ENCODE results near the gene PHYKPL.

- TF ChIP-seq POLR2AphosphoS5 (IDR thresholded peaks at IDR 0.05; ENCODE audit: low read depth, low read length) (no peak), SIN3A (IDR thresholded peaks at IDR 0.05; ENCODE audit: borderline replicate concordance, insufficient read depth, low read length) (no peak), TAF1 (IDR thresholded peaks at IDR 0.05; ENCODE audit: borderline replicate concordance, insufficient read depth, low read length) (no peak), FOXP2 (optimal IDR thresholded peaks at IDR 0.05; ENCODE audit: borderline replicate concordance, extremely low read depth, extremely low read length, insufficient read depth) (no peak)
- TF ChIP-seq, protein P1, sequence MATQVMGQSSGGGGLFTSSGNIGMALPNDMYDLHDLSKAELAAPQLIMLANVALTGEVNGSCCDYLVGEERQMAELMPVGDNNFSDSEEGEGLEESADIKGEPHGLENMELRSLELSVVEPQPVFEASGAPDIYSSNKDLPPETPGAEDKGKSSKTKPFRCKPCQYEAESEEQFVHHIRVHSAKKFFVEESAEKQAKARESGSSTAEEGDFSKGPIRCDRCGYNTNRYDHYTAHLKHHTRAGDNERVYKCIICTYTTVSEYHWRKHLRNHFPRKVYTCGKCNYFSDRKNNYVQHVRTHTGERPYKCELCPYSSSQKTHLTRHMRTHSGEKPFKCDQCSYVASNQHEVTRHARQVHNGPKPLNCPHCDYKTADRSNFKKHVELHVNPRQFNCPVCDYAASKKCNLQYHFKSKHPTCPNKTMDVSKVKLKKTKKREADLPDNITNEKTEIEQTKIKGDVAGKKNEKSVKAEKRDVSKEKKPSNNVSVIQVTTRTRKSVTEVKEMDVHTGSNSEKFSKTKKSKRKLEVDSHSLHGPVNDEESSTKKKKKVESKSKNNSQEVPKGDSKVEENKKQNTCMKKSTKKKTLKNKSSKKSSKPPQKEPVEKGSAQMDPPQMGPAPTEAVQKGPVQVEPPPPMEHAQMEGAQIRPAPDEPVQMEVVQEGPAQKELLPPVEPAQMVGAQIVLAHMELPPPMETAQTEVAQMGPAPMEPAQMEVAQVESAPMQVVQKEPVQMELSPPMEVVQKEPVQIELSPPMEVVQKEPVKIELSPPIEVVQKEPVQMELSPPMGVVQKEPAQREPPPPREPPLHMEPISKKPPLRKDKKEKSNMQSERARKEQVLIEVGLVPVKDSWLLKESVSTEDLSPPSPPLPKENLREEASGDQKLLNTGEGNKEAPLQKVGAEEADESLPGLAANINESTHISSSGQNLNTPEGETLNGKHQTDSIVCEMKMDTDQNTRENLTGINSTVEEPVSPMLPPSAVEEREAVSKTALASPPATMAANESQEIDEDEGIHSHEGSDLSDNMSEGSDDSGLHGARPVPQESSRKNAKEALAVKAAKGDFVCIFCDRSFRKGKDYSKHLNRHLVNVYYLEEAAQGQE (IDR thresholded peaks at IDR 0.05; ENCODE audit: insufficient read depth in 1 of 2, low read depth in 2 of 2, low read length in 2 of 2): no peak
Measured at GRCh38 chr5:178264044-178264443, 31.4 kb upstream of the PHYKPL start.

Measured in PFSK-1 (cell line).